ENCODE results near the gene CDC25B. TPM values are rescaled to one million over a fixed set of nuclear protein-coding genes. Genes with fewer than 3 reads are reported as not detected.

Gene CDC25B
- total and polyA plus RNA-seq, 2 of the 13 experiments (the other 11 are each of a cell fraction or from before 2014, with no cell fraction given), result 14.5 to 19.4 TPM

DNA sequence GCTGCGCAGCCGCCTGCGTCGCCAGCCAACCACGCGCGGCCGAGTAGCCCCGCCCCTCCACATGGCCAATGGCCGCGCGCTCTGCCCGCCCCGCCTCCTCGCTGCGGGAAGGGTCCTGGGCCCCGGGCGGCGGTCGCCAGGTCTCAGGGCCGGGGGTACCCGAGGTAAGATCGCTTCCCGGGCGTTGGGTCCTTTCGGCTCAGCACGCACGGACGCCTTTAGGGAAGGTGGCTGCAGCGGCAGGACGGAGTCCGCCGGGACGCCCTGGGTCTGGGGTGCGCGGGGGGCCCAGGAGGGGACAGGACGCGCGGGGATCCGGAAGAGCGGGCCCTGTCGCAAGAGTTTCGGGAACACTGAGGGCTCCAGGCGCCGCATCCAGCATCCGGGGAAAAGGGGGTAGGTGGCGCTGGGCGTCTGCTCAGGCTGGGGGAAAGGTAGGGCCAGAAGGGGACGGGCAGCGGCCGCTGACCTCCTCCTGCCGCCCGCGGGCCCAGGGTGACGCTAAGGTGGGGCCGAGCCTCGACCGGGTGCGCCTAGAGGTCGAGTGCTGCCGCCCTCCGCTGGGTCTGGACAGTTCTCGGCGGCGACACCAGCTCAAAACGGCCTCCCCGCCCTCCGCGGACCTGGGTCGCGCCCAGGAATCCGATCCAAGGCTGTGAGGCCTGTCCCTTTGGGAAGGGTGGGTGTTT lies 50.8 kb downstream of the CDC25B start, which contains the start of gene MAVS (continued):
- TF ChIP-seq EZH2 (conservative IDR thresholded peaks at IDR 0.05; ENCODE audit: low read depth, low read length) (no peak), ZNF260 (CRISPR knock-in tag; IDR thresholded peaks at IDR 0.05; ENCODE audit: borderline replicate concordance, low read depth) (no peak), IKZF1 (IDR thresholded peaks at IDR 0.05) (no peak), ZNF253 (CRISPR knock-in tag; IDR thresholded peaks at IDR 0.05; ENCODE audit: borderline replicate concordance) (peak; percentile 78; the same call in 1 of the 2 replicates), SALL1 (CRISPR knock-in tag; IDR thresholded peaks at IDR 0.05) (peak; percentile 80; the same call in 1 of the 2 replicates), RFX3 (CRISPR knock-in tag; IDR thresholded peaks at IDR 0.05) (peak; percentile 9; the same call in 1 of the 2 replicates), MED1 (CRISPR knock-in tag; IDR thresholded peaks at IDR 0.05) (peak; percentile 69), ZNF17 (CRISPR knock-in tag; IDR thresholded peaks at IDR 0.05) (peak; percentile 82; the same call in 1 of the 2 replicates), ETV5 (CRISPR knock-in tag; IDR thresholded peaks at IDR 0.05; ENCODE audit: borderline replicate concordance) (no peak; the same call in 1 of the 2 replicates), ZNF788 (CRISPR knock-in tag; IDR thresholded peaks at IDR 0.05; ENCODE audit: borderline replicate concordance) (no peak), AKAP8 (CRISPR knock-in tag; IDR thresholded peaks at IDR 0.05) (peak; percentile 78), ARID2 (CRISPR knock-in tag; IDR thresholded peaks at IDR 0.05; ENCODE audit: borderline replicate concordance) (peak; percentile 75; the same call in 1 of the 2 replicates), MIER3 (CRISPR knock-in tag; IDR thresholded peaks at IDR 0.05; ENCODE audit: borderline replicate concordance) (no peak), ZNF3 (CRISPR knock-in tag; IDR thresholded peaks at IDR 0.05) (peak; percentile 73; the same call in 1 of the 2 replicates), RORA (CRISPR knock-in tag; IDR thresholded peaks at IDR 0.05) (no peak), FIP1L1 (IDR thresholded peaks at IDR 0.05; ENCODE audit: borderline replicate concordance, insufficient read depth, low read depth, low read length) (no peak), ZNF20 (CRISPR knock-in tag; IDR thresholded peaks at IDR 0.05) (0 out of 2 replicates have a peak, but pooled peaks have one; percentile 75), ZSCAN9 (CRISPR knock-in tag; IDR thresholded peaks at IDR 0.05; ENCODE audit: borderline replicate concordance) (peak; percentile 65), ZFP90 (CRISPR knock-in tag; IDR thresholded peaks at IDR 0.05; ENCODE audit: borderline replicate concordance) (no peak; the same call in 1 of the 2 replicates), ZNF782 (CRISPR knock-in tag; IDR thresholded peaks at IDR 0.05; ENCODE audit: borderline replicate concordance) (no peak), PHF21A (CRISPR knock-in tag; IDR thresholded peaks at IDR 0.05) (peak; percentile 96; the same call in 1 of the 2 replicates)
- TF ChIP-seq, protein P1, sequence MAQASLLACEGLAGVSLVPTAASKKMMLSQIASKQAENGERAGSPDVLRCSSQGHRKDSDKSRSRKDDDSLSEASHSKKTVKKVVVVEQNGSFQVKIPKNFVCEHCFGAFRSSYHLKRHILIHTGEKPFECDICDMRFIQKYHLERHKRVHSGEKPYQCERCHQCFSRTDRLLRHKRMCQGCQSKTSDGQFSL (CRISPR knock-in tag; IDR thresholded peaks at IDR 0.05), result 0 out of 2 replicates have a peak, but pooled peaks have one; percentile 47
- TF ChIP-seq, protein P2, sequence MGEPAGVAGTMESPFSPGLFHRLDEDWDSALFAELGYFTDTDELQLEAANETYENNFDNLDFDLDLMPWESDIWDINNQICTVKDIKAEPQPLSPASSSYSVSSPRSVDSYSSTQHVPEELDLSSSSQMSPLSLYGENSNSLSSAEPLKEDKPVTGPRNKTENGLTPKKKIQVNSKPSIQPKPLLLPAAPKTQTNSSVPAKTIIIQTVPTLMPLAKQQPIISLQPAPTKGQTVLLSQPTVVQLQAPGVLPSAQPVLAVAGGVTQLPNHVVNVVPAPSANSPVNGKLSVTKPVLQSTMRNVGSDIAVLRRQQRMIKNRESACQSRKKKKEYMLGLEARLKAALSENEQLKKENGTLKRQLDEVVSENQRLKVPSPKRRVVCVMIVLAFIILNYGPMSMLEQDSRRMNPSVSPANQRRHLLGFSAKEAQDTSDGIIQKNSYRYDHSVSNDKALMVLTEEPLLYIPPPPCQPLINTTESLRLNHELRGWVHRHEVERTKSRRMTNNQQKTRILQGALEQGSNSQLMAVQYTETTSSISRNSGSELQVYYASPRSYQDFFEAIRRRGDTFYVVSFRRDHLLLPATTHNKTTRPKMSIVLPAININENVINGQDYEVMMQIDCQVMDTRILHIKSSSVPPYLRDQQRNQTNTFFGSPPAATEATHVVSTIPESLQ (CRISPR knock-in tag; conservative IDR thresholded peaks at IDR 0.05), result no peak
- TF ChIP-seq, protein P3, sequence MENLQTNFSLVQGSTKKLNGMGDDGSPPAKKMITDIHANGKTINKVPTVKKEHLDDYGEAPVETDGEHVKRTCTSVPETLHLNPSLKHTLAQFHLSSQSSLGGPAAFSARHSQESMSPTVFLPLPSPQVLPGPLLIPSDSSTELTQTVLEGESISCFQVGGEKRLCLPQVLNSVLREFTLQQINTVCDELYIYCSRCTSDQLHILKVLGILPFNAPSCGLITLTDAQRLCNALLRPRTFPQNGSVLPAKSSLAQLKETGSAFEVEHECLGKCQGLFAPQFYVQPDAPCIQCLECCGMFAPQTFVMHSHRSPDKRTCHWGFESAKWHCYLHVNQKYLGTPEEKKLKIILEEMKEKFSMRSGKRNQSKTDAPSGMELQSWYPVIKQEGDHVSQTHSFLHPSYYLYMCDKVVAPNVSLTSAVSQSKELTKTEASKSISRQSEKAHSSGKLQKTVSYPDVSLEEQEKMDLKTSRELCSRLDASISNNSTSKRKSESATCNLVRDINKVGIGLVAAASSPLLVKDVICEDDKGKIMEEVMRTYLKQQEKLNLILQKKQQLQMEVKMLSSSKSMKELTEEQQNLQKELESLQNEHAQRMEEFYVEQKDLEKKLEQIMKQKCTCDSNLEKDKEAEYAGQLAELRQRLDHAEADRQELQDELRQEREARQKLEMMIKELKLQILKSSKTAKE (CRISPR knock-in tag; IDR thresholded peaks at IDR 0.05; ENCODE audit: borderline replicate concordance), result 0 out of 2 replicates have a peak, but pooled peaks have one; percentile 67
- TF ChIP-seq, protein P4, sequence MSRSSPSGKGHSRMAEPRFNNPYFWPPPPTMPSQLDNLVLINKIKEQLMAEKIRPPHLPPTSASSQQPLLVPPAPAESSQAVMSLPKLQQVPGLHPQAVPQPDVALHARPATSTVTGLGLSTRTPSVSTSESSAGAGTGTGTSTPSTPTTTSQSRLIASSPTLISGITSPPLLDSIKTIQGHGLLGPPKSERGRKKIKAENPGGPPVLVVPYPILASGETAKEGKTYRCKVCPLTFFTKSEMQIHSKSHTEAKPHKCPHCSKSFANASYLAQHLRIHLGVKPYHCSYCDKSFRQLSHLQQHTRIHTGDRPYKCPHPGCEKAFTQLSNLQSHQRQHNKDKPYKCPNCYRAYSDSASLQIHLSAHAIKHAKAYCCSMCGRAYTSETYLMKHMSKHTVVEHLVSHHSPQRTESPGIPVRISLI (CRISPR knock-in tag; IDR thresholded peaks at IDR 0.05; ENCODE audit: borderline replicate concordance), result no peak

All from HepG2 (cell line).